Esophagus squamous epithelium (tissue), 4 donors: ENCODE measurements around the gene DDB1.

Experiments
- POLR2A ChIP-seq, 4 donors: fragments of 450-650 bp; IDR thresholded peaks; one replicate each; pipeline ENCODE4 v1.6.1; 2017; ENCODE audit warnings: antibody characterized with exemption in 4 of 4, mild to moderate bottlenecking in 4 of 4, moderate library complexity in 3 of 4
- TF ChIP-seq, protein P1 (sequence below), 6 experiments: fragments of 450-650 bp in 4 of 6; fragments of 200-600 bp in 2 of 6; sonication (generic) in 2 of 6; IDR thresholded peaks; one replicate each; pipeline ENCODE4 v1.5.1; 2016 to 2019; ENCODE audit warnings: antibody characterized with exemption in 6 of 6, mild to moderate bottlenecking in 4 of 6, moderate library complexity in 4 of 6

DNA sequence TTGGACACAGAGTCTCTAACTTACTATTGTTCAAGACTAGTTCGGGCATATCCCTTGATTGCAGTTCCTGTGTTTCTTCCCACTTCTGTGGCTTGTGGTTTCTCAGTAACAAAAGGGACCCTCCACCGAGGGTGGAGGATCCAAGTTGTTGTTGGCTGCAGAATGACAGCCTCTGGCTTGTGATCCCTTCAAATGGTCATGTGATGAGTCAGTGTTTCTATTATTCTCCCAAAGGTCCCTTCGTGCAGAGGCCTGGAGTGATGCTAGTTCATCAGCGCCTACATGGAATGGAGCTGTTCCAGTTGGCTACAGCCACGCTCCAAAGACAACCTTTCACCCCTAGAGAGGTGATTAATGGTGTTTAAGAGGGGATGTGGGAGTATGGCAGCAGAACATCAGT is 35.2 kb downstream of the DDB1 start:
- TF ChIP-seq, protein P1, sequence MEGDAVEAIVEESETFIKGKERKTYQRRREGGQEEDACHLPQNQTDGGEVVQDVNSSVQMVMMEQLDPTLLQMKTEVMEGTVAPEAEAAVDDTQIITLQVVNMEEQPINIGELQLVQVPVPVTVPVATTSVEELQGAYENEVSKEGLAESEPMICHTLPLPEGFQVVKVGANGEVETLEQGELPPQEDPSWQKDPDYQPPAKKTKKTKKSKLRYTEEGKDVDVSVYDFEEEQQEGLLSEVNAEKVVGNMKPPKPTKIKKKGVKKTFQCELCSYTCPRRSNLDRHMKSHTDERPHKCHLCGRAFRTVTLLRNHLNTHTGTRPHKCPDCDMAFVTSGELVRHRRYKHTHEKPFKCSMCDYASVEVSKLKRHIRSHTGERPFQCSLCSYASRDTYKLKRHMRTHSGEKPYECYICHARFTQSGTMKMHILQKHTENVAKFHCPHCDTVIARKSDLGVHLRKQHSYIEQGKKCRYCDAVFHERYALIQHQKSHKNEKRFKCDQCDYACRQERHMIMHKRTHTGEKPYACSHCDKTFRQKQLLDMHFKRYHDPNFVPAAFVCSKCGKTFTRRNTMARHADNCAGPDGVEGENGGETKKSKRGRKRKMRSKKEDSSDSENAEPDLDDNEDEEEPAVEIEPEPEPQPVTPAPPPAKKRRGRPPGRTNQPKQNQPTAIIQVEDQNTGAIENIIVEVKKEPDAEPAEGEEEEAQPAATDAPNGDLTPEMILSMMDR (IDR thresholded peaks at IDR 0.05): no peak
- no peak for TF ChIP-seq POLR2A (IDR thresholded peaks at IDR 0.05)
